HPDE6-E6E7 (cell line): ENCODE measurements around the gene MYLK.

ENCODE experiments used
- DNase-seq: peaks from one replicate; pipeline ENCODE4 v3.0.0; 2011; ENCODE audit warnings: missing footprints; ENCODE audit errors: extremely low spot score

Gene MYLK

DNA sequence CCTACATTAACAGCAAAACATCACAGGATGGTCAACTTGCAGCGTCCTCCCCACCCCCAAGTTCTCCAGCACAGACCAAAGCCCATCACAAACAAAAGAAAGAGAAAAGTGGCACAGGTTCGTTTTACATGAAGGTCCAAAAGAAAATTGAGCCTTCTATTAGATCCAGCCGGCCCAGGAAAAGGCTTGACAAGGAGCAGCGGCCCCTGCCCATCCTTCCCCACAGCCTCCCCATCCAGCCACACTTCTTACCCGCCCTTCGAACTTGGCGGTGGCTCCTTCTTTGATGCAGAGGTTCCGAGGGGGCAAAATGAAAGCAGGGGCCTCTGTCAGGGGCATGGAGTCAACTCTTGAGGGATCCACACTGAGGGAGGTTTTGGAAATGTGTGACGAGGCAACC, 90.7 kb downstream of the MYLK start:
- DNase-seq: no peak

GRCh38 chr3:123792473-123793201, 91.5 kb downstream of the MYLK start:
- no peak for DNase-seq

- DNase-seq: no peak
These were observed 92.2 kb downstream of the MYLK start for GRCh38 chr3:123791898-123792297.

DNA sequence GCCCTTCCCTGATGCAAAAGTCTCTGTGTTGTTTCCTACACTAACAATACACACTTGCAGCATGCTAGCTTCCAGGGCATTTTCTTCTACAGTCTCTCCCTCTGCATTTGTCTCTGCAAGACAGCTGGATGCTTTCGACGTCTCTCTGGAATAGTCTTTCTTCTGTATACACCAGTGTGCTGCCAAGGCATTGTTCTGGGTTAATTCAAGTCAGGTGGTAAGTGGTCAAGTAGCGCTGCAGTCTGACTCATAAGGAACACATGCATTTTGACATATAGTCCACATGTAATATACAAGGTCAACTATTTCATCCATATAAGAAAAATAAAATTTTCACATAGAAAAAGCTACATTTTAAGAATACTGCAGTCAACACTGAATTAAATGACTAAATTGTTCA, 92.7 kb downstream of the MYLK start:
- DNase-seq: no peak

GRCh38 chr3:123791073-123791370, 93.1 kb downstream of the MYLK start:
- DNase-seq: no peak

DNA sequence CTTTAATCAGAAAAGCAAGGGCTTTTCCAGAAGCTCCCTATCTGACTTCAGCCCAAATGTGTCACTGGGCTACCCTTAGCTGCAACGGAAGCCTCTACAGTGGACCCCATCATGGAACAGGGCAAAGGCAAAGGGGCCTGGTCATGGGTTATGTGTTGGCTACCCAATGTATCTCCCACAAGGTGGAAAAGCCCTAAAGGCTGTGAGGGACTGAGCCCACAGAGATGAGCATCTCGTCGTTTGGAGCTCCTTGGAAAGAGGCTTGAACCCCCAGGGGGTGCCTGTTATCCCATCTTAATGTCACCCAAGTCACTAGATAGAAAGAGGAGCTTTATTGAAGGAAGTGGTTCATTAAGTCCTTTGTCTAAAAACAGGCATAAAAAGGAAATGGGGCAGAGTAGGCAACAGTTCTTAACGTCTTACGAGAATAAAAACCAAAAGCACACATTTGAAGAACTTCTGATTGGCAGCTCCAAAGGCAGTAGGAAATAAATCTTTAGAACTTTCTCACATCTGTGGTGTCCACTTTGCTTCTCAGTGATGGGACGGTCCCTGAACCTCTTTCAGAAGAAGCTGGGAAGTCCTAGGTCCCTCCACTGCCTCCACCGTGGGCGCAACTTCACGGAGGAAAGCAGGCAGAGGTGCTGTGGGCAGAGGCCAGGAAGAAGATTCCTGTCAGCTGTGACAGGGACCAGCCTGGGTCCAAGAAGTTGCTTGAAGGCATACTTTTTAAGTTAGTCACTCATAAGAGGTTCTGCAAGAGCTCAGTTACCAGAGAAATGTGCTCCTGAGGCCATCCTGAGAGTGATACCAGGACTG, 93.7 kb downstream of the MYLK start:
- no peak for DNase-seq

DNA sequence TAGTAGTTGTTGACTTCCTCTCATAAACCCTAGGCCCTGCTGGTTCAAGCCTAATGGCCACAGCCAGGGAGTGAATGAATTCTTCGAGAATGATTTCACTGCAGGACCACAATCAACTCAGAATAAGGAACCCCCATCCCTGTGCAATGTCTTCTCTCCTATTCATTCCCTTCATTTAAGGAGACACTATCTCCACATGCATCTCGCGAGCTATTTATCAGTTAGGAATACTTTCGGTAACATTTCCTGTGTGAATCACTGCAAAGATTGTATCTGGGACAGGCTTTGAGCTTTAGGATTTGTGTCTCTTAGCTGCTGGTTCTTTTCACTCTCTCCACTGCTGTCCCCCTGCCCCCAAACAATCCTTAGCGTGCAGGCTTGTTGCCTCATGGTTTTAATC, 94.4 kb downstream of the MYLK start:
- DNase-seq: no peak

- no peak for DNase-seq
These were observed 95.0 kb downstream of the MYLK start for GRCh38 chr3:123789160-123789559.

DNA sequence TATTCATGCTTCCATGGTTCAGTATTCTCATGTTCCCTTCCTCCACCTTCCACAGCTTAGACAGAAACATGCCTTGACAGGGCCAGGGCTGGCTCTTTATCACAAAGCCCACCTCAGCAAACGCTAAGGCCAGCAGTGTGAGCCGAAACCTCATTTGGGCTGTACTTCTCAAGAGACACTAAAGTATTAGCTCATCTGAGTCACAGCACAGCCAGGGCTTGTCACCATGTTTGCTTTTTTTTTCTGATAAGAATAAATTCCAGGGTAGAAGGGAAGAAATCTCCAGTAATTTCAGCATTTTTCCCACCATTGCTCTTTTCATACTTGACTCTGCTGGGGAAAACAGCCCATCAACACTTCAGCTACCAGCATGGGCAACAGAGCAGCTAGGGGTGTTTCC, 95.4 kb downstream of the MYLK start:
- DNase-seq: no peak

GRCh38 chr3:123787133-123787532, 97.0 kb downstream of the MYLK start:
- DNase-seq: no peak

GRCh38 chr3:123785602-123786001, 98.5 kb downstream of the MYLK start:
- DNase-seq: no peak

- no peak for DNase-seq
These were observed 100.3 kb downstream of the MYLK start for GRCh38 chr3:123783811-123784210.

- DNase-seq: no peak
These were observed 101.0 kb downstream of the MYLK start for GRCh38 chr3:123783050-123783689.

DNA sequence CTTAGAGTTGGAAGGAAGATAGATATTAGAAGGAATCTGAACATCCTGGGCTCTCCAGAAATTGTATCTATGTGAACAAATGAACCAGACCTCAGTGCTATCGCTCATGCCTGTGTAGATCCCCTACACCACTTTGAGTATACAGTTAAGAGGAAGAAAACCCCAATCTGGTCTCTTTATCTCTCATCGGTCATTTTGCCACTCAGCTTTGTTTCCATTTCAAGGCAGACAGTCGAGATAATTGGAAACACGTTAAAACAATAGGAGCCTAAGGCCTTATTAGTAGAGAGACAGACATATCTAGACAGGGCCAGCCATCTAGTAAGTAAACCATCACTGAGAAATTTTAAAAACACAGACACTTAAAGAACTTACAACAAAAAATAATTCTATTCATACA, 101.6 kb downstream of the MYLK start:
- no peak for DNase-seq

- no peak for DNase-seq
These were observed 102.4 kb downstream of the MYLK start for GRCh38 chr3:123781571-123782275.

GRCh38 chr3:123781138-123781537, 103.0 kb downstream of the MYLK start:
- DNase-seq: no peak

- no peak for DNase-seq
These were observed 103.5 kb downstream of the MYLK start for GRCh38 chr3:123780656-123781055.

DNA sequence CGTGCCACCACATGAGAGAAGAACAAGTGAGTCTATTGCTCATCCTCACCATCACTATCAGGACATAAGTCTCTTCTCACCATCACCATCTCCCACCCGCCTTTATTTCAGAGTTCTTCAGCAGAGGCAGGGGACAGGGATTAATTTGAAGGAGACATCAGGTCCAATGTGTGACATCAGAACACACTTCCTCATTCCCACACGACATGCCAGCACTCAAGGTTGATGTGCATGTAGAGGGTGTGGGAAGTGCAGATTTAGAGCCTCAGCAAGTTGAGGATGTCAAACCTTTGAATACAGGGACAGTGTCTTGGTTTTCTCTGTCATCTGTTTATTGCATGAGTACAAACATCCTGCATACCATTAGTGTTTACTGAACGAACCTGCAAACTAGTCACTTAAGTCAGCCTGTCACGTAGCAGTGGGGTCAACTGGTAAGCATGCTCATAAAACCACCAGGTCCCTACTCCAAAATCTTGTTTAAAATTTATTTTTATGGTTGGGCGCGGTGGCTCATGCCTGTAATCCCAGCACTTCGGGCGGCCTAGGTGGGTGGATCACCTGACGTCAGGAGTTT, 104.4 kb downstream of the MYLK start:
- no peak for DNase-seq

DNA sequence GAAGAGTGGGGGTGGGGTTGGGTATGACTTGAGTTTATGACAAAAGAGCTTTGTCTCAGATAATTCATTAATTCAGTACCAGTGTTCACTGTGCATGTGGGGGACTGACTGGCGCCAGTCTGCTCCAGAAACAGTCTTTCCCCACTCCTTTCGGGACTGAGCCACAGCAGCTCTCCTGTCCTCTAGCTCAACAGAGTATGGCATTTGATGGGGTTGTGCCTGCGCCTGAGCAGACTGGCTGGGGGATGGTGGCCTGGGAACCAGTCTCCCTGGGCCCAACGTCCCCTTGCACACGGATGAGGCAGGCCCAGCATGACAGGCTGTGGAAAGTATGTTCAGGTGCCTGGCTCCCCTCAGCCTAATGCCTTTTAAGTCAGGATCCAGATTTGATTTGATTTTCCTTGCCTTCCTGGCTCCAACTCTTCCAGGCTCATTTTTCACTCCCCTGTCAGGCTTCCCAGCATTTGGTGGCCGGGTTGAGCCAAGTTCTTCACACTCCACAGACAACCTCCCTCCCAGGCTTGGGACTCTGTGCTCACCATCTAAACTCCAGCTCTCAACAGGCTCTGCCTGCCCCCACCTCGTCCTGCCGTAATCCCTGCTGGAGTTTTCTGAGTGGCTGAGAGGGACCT, 105.0 kb downstream of the MYLK start:
- no peak for DNase-seq

GRCh38 chr3:123778525-123778924, 105.6 kb downstream of the MYLK start:
- DNase-seq: no peak

GRCh38 chr3:123776071-123776782, 107.9 kb downstream of the MYLK start:
- no peak for DNase-seq
